GM19397 (cell line): ENCODE results near the gene SIVA1.

Experiments used
- ATAC-seq: cut with Tn5 transposase; IDR thresholded peaks from one replicate; pipeline ENCODE4 v1.9.1; 2021; ENCODE audit warnings: mild to moderate bottlenecking, moderate library complexity; ENCODE audit not compliant: unreplicated experiment

The SIVA1 gene

GRCh38 chr14:104734601-104734990 is 18.4 kb upstream of the SIVA1 start:
- no peak for ATAC-seq

GRCh38 chr14:104734991-104735779 is 17.8 kb upstream of the SIVA1 start:
- no peak for ATAC-seq

GRCh38 chr14:104735830-104736642 is 16.9 kb upstream of the SIVA1 start:
- ATAC-seq, result no peak

GRCh38 chr14:104738375-104739019 is 14.4 kb upstream of the SIVA1 start:
- ATAC-seq, result no peak

- no peak for ATAC-seq
Observed at GRCh38 chr14:104739026-104739425, 13.9 kb upstream of the SIVA1 start.

GRCh38 chr14:104739546-104740516 is 13.1 kb upstream of the SIVA1 start:
- ATAC-seq, result no peak

GRCh38 chr14:104741108-104741802 is 11.7 kb upstream of the SIVA1 start:
- no peak for ATAC-seq

- ATAC-seq, result no peak
Observed at GRCh38 chr14:104741803-104742251, 11.1 kb upstream of the SIVA1 start.

- no peak for ATAC-seq
Observed at GRCh38 chr14:104742586-104743455, 10.1 kb upstream of the SIVA1 start.

GRCh38 chr14:104743461-104744380 is 9.2 kb upstream of the SIVA1 start:
- ATAC-seq, result no peak

- ATAC-seq, result no peak
Observed at GRCh38 chr14:104744484-104744883, 8.5 kb upstream of the SIVA1 start.

- no peak for ATAC-seq
Observed at GRCh38 chr14:104745431-104745830, 7.5 kb upstream of the SIVA1 start.

GRCh38 chr14:104746071-104746545 is 6.8 kb upstream of the SIVA1 start:
- no peak for ATAC-seq

GRCh38 chr14:104746934-104747481 is 5.9 kb upstream of the SIVA1 start:
- ATAC-seq, result no peak

- ATAC-seq, result no peak
Observed at GRCh38 chr14:104747876-104748275, 5.1 kb upstream of the SIVA1 start.

- no peak for ATAC-seq
Observed at GRCh38 chr14:104749111-104749649, 3.8 kb upstream of the SIVA1 start.
